A204.1 (cell line): ENCODE measurements around the gene FSD2.
"Not testable (repeated sequence)": the region's sequence is repeated elsewhere in the genome, so short reads cannot be mapped to it uniquely, and the experiment has no call there.

Experiments used
- FAIRE-seq: peaks from 2 replicates; lab custom pipeline; 2012; peaks lifted over from hg19 to GRCh38; lab: Jason Lieb, UNC

The FSD2 gene

DNA sequence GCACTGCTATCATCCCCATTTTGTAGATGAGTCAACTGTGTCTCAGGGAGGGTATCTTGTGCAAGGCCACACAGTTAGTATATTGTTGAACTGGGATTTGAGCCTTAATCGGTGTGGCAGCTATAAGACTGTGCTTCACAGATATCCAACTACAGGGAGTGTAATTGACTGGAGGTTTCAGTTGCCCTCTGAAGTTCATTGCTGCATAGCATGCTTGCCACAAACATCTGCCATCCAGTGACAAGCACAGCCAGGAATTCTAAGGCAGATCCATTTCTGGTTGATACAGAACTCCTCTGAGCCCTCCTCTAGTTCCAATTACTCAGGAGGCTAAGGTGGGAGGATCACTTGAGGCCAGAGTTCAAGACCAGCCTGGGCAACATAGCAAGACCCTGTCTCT lies 16.4 kb downstream of the FSD2 start:
- FAIRE-seq: no peak

DNA sequence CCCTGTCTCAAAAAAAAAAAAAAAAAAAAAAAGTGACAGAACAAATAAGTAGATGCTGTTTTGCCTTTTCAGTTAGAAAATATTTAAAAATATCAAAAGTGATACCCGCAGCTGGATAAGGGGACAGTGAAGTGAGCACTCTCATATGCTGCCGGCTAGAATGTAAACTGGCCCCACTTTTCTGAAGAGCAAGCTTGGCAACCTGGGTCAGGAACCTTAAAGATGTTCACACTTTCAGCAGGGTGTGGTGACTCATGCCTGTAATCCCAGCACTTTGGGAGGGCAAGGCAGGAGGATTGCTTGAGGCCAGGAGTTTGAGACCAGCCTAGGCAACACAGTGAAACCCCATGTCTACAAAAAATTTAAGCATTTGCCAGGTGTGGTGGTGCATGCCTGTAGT lies 17.4 kb downstream of the FSD2 start:
- no peak for FAIRE-seq

- FAIRE-seq: no peak
These were observed 24.5 kb downstream of the FSD2 start for GRCh38 chr15:82781349-82781748.

GRCh38 chr15:82778755-82779154 lies 27.1 kb downstream of the FSD2 start:
- no peak for FAIRE-seq

GRCh38 chr15:82774496-82774895 lies 31.4 kb downstream of the FSD2 start:
- FAIRE-seq: no peak

DNA sequence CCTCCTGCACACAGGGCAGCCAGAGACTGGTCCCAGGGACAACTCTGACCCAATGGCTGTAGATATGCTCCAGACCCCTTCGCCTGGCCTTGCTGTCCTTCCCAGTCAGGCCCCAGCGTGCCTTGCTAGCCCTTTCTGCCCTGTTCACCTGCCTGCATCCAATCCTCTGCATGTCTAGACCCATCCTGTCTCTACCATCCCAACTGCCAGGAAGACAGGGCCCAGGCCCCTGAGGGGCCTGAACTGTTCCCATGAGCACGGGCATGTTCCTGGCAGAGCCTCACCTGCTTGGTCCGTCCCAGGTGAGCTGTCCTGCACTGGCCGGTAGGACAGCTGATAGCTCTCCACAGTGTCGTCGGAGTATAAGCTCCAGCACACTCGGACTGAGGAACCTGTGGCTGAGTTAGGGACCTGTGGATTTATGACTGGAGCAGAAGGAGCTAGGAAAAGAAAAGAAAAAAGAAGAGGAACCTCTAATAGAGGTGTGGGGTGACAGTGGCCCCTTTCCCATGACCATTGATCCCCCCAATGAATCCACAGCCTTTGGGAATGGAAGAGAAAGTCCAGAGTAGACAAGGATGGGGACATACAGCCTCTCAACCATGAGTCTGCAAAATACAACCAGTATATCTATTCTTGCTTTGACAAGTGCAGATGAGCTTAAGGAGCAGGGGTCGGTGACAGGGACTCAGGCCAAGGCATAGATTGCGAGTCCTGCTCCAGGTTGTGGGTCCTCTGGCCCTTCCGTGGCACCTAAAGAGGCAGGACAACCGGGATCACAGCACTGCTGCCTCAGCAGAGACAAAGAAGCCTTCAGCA lies 33.9 kb downstream of the FSD2 start:
- no peak for FAIRE-seq

GRCh38 chr15:82768414-82769054 lies 37.3 kb downstream of the FSD2 start:
- no peak for FAIRE-seq

- FAIRE-seq: no peak
These were observed 38.6 kb downstream of the FSD2 start for GRCh38 chr15:82767163-82767829.

GRCh38 chr15:82766201-82766600 lies 39.7 kb downstream of the FSD2 start:
- FAIRE-seq: not testable (repeated sequence)

DNA sequence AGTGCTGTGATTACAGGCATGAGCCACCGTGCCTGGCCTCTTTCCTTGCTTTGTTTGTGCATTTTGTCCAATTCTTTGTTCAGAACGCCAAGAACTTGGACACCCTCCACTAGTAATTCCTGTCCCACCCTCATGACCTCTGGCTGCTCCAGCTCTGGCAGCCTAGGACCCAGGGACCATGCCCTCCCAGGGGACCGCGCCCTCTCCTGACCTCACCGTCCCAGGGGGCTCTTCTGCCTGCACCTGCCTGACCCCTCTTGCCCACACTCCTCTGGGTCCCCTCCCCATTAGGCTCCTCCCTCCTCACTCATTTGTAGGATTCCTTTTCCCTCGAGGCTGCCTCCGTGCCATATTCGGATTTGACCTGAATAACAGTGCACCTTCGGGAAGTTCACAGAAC lies 41.1 kb downstream of the FSD2 start:
- no peak for FAIRE-seq

DNA sequence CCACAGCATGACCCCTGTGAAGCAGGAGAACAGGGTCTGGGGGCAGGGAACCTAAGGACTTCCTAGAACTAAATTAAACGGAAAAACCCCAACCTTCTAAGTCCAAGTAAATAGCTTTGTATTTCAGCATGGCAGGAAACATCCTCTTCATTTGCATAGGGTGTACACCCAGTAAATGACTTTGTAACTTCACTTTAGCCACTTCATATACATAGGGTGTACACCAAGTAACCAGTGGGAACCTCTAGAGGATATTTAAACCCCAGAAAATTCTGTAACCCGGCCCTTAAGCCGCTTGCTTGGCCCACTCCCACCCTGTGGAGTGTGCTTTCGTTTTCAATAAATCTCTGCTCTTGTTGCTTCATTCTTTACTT lies 41.8 kb downstream of the FSD2 start:
- FAIRE-seq: no peak

GRCh38 chr15:82763361-82764116 lies 42.3 kb downstream of the FSD2 start:
- no peak for FAIRE-seq

DNA sequence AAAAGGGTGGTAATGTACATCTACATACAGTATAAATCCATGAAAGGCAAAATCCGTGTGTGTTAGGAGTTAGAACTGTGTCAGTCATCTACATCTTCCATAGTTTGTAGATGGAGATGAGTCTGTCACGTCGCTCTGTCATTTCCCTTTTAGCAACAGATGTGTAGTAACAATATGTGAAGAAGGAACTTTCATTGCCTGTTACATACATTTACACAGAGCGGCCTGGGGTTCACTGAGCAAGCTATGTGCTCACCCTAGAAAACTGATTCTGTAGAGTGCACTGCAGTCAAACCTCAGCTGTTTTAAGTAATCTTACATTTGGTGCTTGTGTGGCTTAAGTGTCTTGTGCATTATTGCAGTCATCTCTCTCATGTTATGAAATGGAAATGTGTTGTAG lies 54.6 kb downstream of the FSD2 start:
- FAIRE-seq: no peak

- no peak for FAIRE-seq
These were observed 55.1 kb downstream of the FSD2 start for GRCh38 chr15:82750831-82751180.

- FAIRE-seq: peak; percentile 93
These were observed 55.7 kb downstream of the FSD2 start for GRCh38 chr15:82749951-82750830.

DNA sequence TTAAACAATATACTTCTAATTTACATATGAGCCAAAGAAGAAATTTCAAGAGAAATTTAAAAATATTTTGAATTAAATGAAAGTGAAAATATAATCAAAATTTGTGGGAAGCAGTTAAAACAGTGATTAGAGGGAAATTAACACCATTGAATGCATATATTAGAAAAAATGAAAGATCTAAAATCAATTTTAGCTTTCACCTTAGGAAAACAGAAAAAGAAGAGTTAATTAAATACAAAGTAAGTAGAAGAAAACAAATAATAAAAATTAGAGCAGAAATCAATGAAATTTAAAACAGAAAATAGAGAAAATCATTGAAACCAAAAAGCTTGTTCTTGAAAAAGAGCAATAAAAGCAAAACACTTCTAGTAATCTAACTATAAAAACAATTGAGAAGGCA lies 57.6 kb downstream of the FSD2 start:
- no peak for FAIRE-seq

GRCh38 chr15:82743810-82744209 lies 62.1 kb downstream of the FSD2 start:
- no peak for FAIRE-seq

DNA sequence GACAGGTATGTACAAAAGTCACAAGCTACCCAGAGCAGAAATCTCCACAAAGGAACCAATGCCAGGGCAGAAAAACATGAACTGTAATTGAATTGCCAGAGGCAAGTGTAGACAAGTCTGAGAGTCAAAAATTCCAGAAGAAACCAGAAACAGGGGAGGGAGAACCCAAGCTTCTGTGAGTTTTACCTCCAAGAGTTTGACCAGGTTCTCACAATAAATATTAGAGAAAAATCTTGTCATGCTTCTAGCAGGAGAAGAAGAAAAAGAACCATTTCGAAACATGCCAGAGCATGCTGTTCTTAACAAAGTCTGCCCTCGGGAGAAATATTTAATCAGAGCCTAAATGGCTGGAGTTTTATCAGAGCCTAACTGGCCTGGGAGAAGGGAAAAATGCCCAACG lies 63.7 kb downstream of the FSD2 start:
- FAIRE-seq: no peak

DNA sequence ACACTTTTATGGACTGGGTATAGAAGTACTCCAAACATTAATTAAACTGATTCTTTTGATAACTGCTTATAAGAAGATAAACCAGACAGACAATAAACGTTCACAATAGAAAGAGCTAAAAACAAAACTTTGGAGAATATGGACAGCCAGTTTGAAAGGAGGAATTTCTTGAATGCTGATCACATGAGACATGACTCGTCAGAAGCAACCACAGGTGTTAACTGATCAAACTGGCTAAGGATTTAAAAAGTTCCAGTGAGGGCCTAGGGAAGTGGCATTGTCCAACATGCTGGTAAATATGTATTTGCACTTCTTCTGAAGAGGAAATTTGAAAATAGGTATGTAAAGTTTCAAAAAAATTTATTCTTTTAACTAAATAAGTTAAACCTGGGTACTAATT lies 66.8 kb downstream of the FSD2 start:
- FAIRE-seq: no peak

DNA sequence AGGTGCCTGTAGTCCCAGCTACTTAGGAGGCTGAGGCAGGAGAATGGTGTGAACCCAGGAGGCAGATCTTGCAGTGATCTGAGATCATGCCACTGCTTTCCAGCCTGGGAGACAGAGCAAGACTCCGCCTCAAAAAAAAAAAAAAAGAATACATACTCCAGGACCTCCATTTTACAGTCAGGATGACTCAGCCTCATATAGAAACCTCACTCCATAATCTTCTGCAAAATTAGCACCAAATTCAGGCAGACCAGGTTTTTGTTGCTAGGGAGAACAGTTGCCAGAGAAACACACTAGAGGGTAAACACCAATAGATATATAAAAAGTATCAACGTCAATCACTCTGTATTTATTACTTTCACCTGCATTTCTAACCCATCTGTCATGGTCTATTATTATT lies 67.9 kb downstream of the FSD2 start:
- FAIRE-seq: no peak

DNA sequence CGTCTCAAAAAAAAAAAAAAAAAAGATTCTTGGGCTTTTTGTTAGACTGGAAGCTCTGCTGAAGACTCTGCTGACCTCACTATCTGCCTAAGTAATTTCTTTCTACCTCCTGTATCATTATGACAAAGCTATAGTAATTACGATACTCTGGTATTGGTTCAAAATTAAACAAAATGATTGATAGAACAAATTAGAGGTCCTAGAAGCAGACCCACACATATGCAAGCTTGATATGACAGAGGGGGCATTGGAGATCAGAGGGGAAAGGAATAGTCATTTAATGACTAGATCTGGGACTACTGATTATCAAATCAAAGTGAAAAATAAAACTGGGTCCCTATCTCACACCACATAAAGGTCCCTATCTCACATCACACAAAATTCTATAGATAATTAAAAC lies 74.3 kb downstream of the FSD2 start:
- no peak for FAIRE-seq

- no peak for FAIRE-seq
These were observed 75.8 kb downstream of the FSD2 start for GRCh38 chr15:82730022-82730530.
